Activated naive CD4-positive, alpha-beta T cell treated with anti-CD3 and anti-CD28 coated beads for 36 hours (primary cell): ENCODE data around the gene SLC25A12. TPM values are rescaled to one million over a fixed set of nuclear protein-coding genes. Genes with fewer than 3 reads are reported as not detected.
A peak's percentile ranks its signal among the peaks of the same experiment; 100 is the strongest.
"Not testable (repeated sequence)": the region's sequence is repeated elsewhere in the genome, so short reads cannot be mapped to it uniquely, and the experiment has no call there.

Source experiments
- CTCF ChIA-PET: fragments of 350-600 bp; sonication (Branson Sonifier 250); formaldehyde crosslinking; loops from one replicate; lab custom pipeline; 2021; ENCODE audit warnings: antibody characterized with exemption; lab: Charles Lee
- DNase-seq: peaks from one replicate; pipeline ENCODE4 v3.0.0-alpha.2; 2020
- H3K27ac Mint-ChIP-seq: one replicate; pipeline ENCODE4 v1.8.0; 2021; ENCODE audit warnings: mild to moderate bottlenecking, mixed read lengths
- H3K27me3 Mint-ChIP-seq: one replicate; pipeline ENCODE4 v1.8.0; 2021; ENCODE audit warnings: low read depth, mixed read lengths
- H3K36me3 Mint-ChIP-seq: one replicate; pipeline ENCODE4 v1.8.0; 2021; ENCODE audit warnings: low read depth, mixed read lengths
- H3K4me1 Mint-ChIP-seq: one replicate; pipeline ENCODE4 v1.8.0; 2021; ENCODE audit warnings: low read depth, mixed read lengths
- H3K4me3 Mint-ChIP-seq: one replicate; pipeline ENCODE4 v1.8.0; 2021; ENCODE audit warnings: mild to moderate bottlenecking, moderate library complexity, mixed read lengths
- H3K9me3 Mint-ChIP-seq: one replicate; pipeline ENCODE4 v1.8.0; 2021; ENCODE audit warnings: mixed read lengths
- intact Hi-C: fragments of 100-400 bp; cut with micrococcal nuclease; formaldehyde crosslinking; loops from one replicate; pipeline ENCODE4 v1.15.1; 2023
- total RNA-seq, 2 experiments: library from RNA; stranded (reverse); gene quantifications; one replicate each; pipeline ENCODE4 v1.2.3, GENCODE V29; 2021

Gene SLC25A12
- total RNA-seq, 2 experiments from 2014 or later: 15.0 to 17.4 TPM

GRCh38 chr2:171910494-171910893 lies 16.4 kb upstream of the SLC25A12 start:
- Mint-ChIP-seq H3K27ac (no peak overlapping the region), H3K4me1 (peaks cover 2% of the 10 kb centered on the region), H3K9me3 (no peaks in the 10 kb centered on the region), H3K27me3 (no peaks in the 10 kb centered on the region), H3K4me3 (no peak overlapping the region), H3K36me3 (no peaks in the 10 kb centered on the region)
- intact Hi-C loops: no loop called here
- no peak for DNase-seq
- CTCF ChIA-PET: no interaction called here

GRCh38 chr2:171909266-171909665 lies 15.2 kb upstream of the SLC25A12 start:
- H3K9me3 Mint-ChIP-seq: no peaks in the 10 kb centered on the region
- peaks cover 2% of the 10 kb centered on the region for H3K4me1 Mint-ChIP-seq
- H3K4me3 Mint-ChIP-seq: no peak overlapping the region
- DNase-seq: no peak
- H3K27ac Mint-ChIP-seq: no peak overlapping the region
- intact Hi-C loops: no loop called here
- H3K36me3 Mint-ChIP-seq: no peaks in the 10 kb centered on the region
- CTCF ChIA-PET: interaction anchor here (0.7 kb wide), 1 partner anchor 30 kb away, joined by 3 read pairs; no protein-coding TSS in a partner anchor
- H3K27me3 Mint-ChIP-seq: no peaks in the 10 kb centered on the region

- no peak for DNase-seq
- intact Hi-C loops: no loop called here
- Mint-ChIP-seq H3K4me3 (no peak overlapping the region), H3K4me1 (peaks cover 2% of the 10 kb centered on the region), H3K9me3 (no peaks in the 10 kb centered on the region), H3K36me3 (no peaks in the 10 kb centered on the region), H3K27me3 (no peaks in the 10 kb centered on the region), H3K27ac (no peak overlapping the region)
- CTCF ChIA-PET: no interaction called here
Observed at GRCh38 chr2:171908235-171908634, 14.2 kb upstream of the SLC25A12 start.

- H3K36me3 Mint-ChIP-seq: no peaks in the 10 kb centered on the region
- no peaks in the 10 kb centered on the region for H3K9me3 Mint-ChIP-seq
- no peak overlapping the region for H3K4me3 Mint-ChIP-seq
- no peak overlapping the region for H3K27ac Mint-ChIP-seq
- intact Hi-C loops: no loop called here
- H3K27me3 Mint-ChIP-seq: no peaks in the 10 kb centered on the region
- H3K4me1 Mint-ChIP-seq: no peaks in the 10 kb centered on the region
- DNase-seq: no peak
- CTCF ChIA-PET: no interaction called here
Observed at GRCh38 chr2:171902840-171903420, 8.9 kb upstream of the SLC25A12 start.

- DNase-seq, H3K27me3 Mint-ChIP-seq, H3K4me3 Mint-ChIP-seq, CTCF ChIA-PET, H3K9me3 Mint-ChIP-seq, H3K4me1 Mint-ChIP-seq, H3K36me3 Mint-ChIP-seq, H3K27ac Mint-ChIP-seq: not testable (repeated sequence)
- intact Hi-C loops: loop anchor here (10.0 kb wide), 3 partner anchors 535 to 975 kb away; partner anchors contain the start of genes GORASP2 and PDK1
Observed at GRCh38 chr2:171899623-171900282, 5.7 kb upstream of the SLC25A12 start.

- peaks cover 9% of the 10 kb centered on the region for H3K36me3 Mint-ChIP-seq
- DNase-seq: no peak
- peaks cover 31% of the 10 kb centered on the region for H3K4me1 Mint-ChIP-seq
- H3K27me3 Mint-ChIP-seq: no peaks in the 10 kb centered on the region
- no peak overlapping the region for H3K4me3 Mint-ChIP-seq
- intact Hi-C loops: loop anchor here (10.0 kb wide), 3 partner anchors 539 to 971 kb away; partner anchors contain the start of genes GORASP2 and PDK1
- H3K9me3 Mint-ChIP-seq: no peaks in the 10 kb centered on the region
- CTCF ChIA-PET: interaction anchor here (0.6 kb wide), 1 partner anchor 75 kb away, joined by 4 read pairs; no protein-coding TSS in a partner anchor
- H3K27ac Mint-ChIP-seq: no peak overlapping the region
Observed at GRCh38 chr2:171895786-171896185, 1.7 kb upstream of the SLC25A12 start.

- no peaks in the 10 kb centered on the region for H3K9me3 Mint-ChIP-seq
- DNase-seq: no peak
- H3K4me3 Mint-ChIP-seq: peak overlapping the region; percentile 100
- peaks cover 38% of the 10 kb centered on the region for H3K4me1 Mint-ChIP-seq
- peak overlapping the region; percentile 67 for H3K27ac Mint-ChIP-seq
- intact Hi-C loops: loop anchor here (1.0 to 10.0 kb wide), 7 partner anchors 28 to 970 kb away; partner anchors contain the start of genes DLX2, GORASP2, HAT1 and METAP1D
- CTCF ChIA-PET: interaction anchor here (1.1 kb wide), 1 partner anchor 191 kb away, joined by 4 read pairs; the partner anchor contains the start of gene DLX1
- peaks cover 19% of the 10 kb centered on the region for H3K36me3 Mint-ChIP-seq
- no peaks in the 10 kb centered on the region for H3K27me3 Mint-ChIP-seq
Observed at GRCh38 chr2:171894612-171894947, 536 bp upstream of the SLC25A12 start.

GRCh38 chr2:171893196-171893823 lies 734 bp downstream of the SLC25A12 start:
- Mint-ChIP-seq H3K36me3 (peaks cover 25% of the 10 kb centered on the region), H3K4me3 (peak overlapping the region; percentile 100), H3K27ac (peak overlapping the region; percentile 94), H3K27me3 (no peaks in the 10 kb centered on the region), H3K4me1 (peaks cover 42% of the 10 kb centered on the region), H3K9me3 (no peaks in the 10 kb centered on the region)
- intact Hi-C loops: loop anchor here (5.0 to 10.0 kb wide), 4 partner anchors 541 to 969 kb away; partner anchors contain the start of genes GORASP2, PDK1 and TLK1
- CTCF ChIA-PET: interaction anchor here (1.0 to 1.7 kb wide), 5 partner anchors 10 to 294 kb away, joined by 3 to 6 read pairs (median 4); partner anchors contain the start of genes DLX1 and DLX2
- no peak for DNase-seq

- CTCF ChIA-PET: no interaction called here
- Mint-ChIP-seq H3K4me3 (no peak overlapping the region), H3K27ac (no peak overlapping the region), H3K9me3 (no peaks in the 10 kb centered on the region), H3K4me1 (peaks cover 43% of the 10 kb centered on the region), H3K27me3 (no peaks in the 10 kb centered on the region), H3K36me3 (peaks cover 27% of the 10 kb centered on the region)
- no peak for DNase-seq
- intact Hi-C loops: loop anchor here (5.0 to 10.0 kb wide), 4 partner anchors 545 to 965 kb away; partner anchors contain the start of genes GORASP2, PDK1 and TLK1
Observed at GRCh38 chr2:171889808-171890207, 4.2 kb downstream of the SLC25A12 start.

- Mint-ChIP-seq H3K4me1 (peaks cover 38% of the 10 kb centered on the region), H3K27ac (no peak overlapping the region), H3K27me3 (no peaks in the 10 kb centered on the region), H3K9me3 (no peaks in the 10 kb centered on the region), H3K36me3 (peaks cover 27% of the 10 kb centered on the region), H3K4me3 (no peak overlapping the region)
- intact Hi-C loops: no loop called here
- CTCF ChIA-PET: no interaction called here
- DNase-seq: no peak
Observed at GRCh38 chr2:171889333-171889732, 4.7 kb downstream of the SLC25A12 start.

GRCh38 chr2:171883275-171883893 lies 10.7 kb downstream of the SLC25A12 start:
- peaks cover 27% of the 10 kb centered on the region for H3K4me1 Mint-ChIP-seq
- H3K4me3 Mint-ChIP-seq: no peak overlapping the region
- no peak overlapping the region for H3K27ac Mint-ChIP-seq
- no peak for DNase-seq
- CTCF ChIA-PET: interaction anchor here (1.0 kb wide), 1 partner anchor 9 kb away, joined by 6 read pairs; no protein-coding TSS in a partner anchor
- peaks cover 7% of the 10 kb centered on the region for H3K36me3 Mint-ChIP-seq
- no peaks in the 10 kb centered on the region for H3K27me3 Mint-ChIP-seq
- intact Hi-C loops: no loop called here
- no peaks in the 10 kb centered on the region for H3K9me3 Mint-ChIP-seq
